G401 (cell line): ENCODE measurements around the gene LHX4. TPM values are rescaled to one million over a fixed set of nuclear protein-coding genes. Genes with fewer than 3 reads are reported as not detected.
A peak's percentile ranks its signal among the peaks of the same experiment; 100 is the strongest.

ENCODE experiments used
- DNase-seq: peaks from one replicate; pipeline ENCODE4 v3.0.0-alpha.2; 2015; ENCODE audit warnings: low spot score
- in situ Hi-C: cut with HindIII; loops from 2 replicates; pipeline ENCODE4 v1.10.0; 2016; ENCODE audit warnings: low sequenced_read_pairs, mixed read lengths
- total RNA-seq: library from RNA; depleted of rRNA; stranded (reverse); fragments of >200 nt; shearing (Covaris generic); gene quantifications from 2 replicates; pipeline ENCODE4 v1.2.3, GENCODE V29; 2014

LHX4 gene
- total RNA-seq, 1 experiment from 2014 or later: not detected

- in situ Hi-C loops: no loop called here
These were observed 50.6 kb downstream of the LHX4 start for GRCh38 chr1:180280617-180281016.

GRCh38 chr1:180281490-180281889 lies 51.4 kb downstream of the LHX4 start:
- no peak for DNase-seq
- in situ Hi-C loops: no loop called here

More at GRCh38 chr1:180280617-180281016, 50.6 kb downstream of the LHX4 start:
- DNase-seq: no peak

- no peak for DNase-seq
- in situ Hi-C loops: no loop called here
These were observed 52.5 kb downstream of the LHX4 start for GRCh38 chr1:180282401-180283044.

GRCh38 chr1:180283098-180283497 lies 53.0 kb downstream of the LHX4 start:
- no peak for DNase-seq
- in situ Hi-C loops: no loop called here

- DNase-seq: no peak
- in situ Hi-C loops: no loop called here
These were observed 56.4 kb downstream of the LHX4 start for GRCh38 chr1:180286417-180286816.

- in situ Hi-C loops: no loop called here
- DNase-seq: no peak
These were observed 58.1 kb downstream of the LHX4 start for GRCh38 chr1:180287988-180288705.

GRCh38 chr1:180288940-180289339 lies 58.9 kb downstream of the LHX4 start:
- no peak for DNase-seq
- in situ Hi-C loops: no loop called here

- in situ Hi-C loops: no loop called here
- DNase-seq: no peak
These were observed 60.4 kb downstream of the LHX4 start for GRCh38 chr1:180290265-180291001.

- no peak for DNase-seq
- in situ Hi-C loops: no loop called here
These were observed 60.9 kb downstream of the LHX4 start for GRCh38 chr1:180291004-180291403.

GRCh38 chr1:180294711-180295110 lies 64.6 kb downstream of the LHX4 start:
- DNase-seq: no peak
- in situ Hi-C loops: no loop called here

GRCh38 chr1:180295999-180296398 lies 65.9 kb downstream of the LHX4 start:
- in situ Hi-C loops: no loop called here
- DNase-seq: no peak

GRCh38 chr1:180299479-180300221 lies 69.6 kb downstream of the LHX4 start:
- in situ Hi-C loops: no loop called here
- DNase-seq: peak; percentile 28

- DNase-seq: no peak
- in situ Hi-C loops: no loop called here
These were observed 71.2 kb downstream of the LHX4 start for GRCh38 chr1:180301135-180301742.

GRCh38 chr1:180309338-180309737 lies 79.3 kb downstream of the LHX4 start:
- DNase-seq: no peak

GRCh38 chr1:180310095-180310494 lies 80.0 kb downstream of the LHX4 start:
- in situ Hi-C loops: no loop called here
- DNase-seq: no peak

More at GRCh38 chr1:180309338-180309737, 79.3 kb downstream of the LHX4 start:
- in situ Hi-C loops: no loop called here

- no peak for DNase-seq
- in situ Hi-C loops: no loop called here
These were observed 81.1 kb downstream of the LHX4 start for GRCh38 chr1:180311011-180311730.

- DNase-seq: no peak
- in situ Hi-C loops: no loop called here
These were observed 82.9 kb downstream of the LHX4 start for GRCh38 chr1:180312926-180313325.

GRCh38 chr1:180327089-180327488 lies 97.0 kb downstream of the LHX4 start:
- no peak for DNase-seq
- in situ Hi-C loops: no loop called here
